ENCODE results near the gene C16orf92. TPM values are rescaled to one million over a fixed set of nuclear protein-coding genes. Genes with fewer than 3 reads are reported as not detected.

The C16orf92 gene
- total RNA-seq, 1 experiment from 2014 or later: not detected

DNA sequence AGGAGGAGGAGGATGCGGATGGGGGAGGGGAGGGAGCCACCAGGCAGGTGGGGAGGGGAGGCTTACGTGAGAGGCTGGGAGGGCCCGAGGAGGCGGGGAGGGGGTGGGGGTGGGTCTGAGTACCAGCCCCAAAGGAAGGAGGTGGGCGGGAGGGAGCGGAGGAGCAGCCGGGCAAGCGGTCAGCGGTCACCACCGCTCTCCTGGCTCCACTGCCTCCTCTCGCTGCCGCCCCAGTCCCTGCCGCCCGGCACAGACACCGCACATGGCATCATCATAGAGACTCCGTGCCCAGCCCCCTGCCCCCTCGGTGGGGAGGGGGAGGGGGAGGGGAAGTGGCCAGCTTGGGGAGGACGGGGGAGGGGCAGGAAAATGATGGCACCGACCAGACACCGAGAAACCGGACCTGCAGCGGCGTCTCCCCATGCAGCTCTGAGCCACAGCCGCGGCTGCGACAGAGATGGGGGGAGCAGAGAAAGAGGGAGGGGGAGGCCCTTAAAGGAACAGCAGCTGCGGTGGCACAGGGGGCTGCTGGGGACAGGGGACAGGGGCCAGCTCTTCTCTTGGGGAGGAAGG lies 7.9 kb downstream of the C16orf92 start, which contains the start of gene TLCD3B:
TLCD3B (minus strand) TSS at position 431 of the 573 bp plus-strand sequence. CDS start 744 bp downstream, outside the sequence.
- Mint-ChIP-seq H3K36me3 (ENCODE audit: insufficient read depth, unreplicated experiment) (no peaks in the 10 kb centered on the region), H3K9me3 (ENCODE audit: unreplicated experiment) (no peaks in the 10 kb centered on the region), H3K27me3 (ENCODE audit: insufficient read depth, unreplicated experiment) (peaks cover 47% of the 10 kb centered on the region), H3K27ac (ENCODE audit: low read depth, unreplicated experiment) (no peak within 1 kb of the TSS), H3K4me3 (ENCODE audit: unreplicated experiment) (no peak within 1 kb of the TSS), H3K4me1 (ENCODE audit: insufficient read depth, unreplicated experiment) (no peaks in the 10 kb centered on the region)
- intact Hi-C loops (cut with micrococcal nuclease): no loop called here
- ChIA-PET POLR2A (interaction anchor here (0.9 to 1.0 kb wide), 2 partner anchors 9 to 163 kb away, joined by 3 read pairs; no protein-coding TSS in a partner anchor), CTCF (interaction anchor here (0.5 to 3.7 kb wide), 21 partner anchors 9 to 378 kb away, joined by 3 to 43 read pairs (median 5); partner anchors contain the start of gene C16orf92)
- TF ChIP-seq, protein P1, sequence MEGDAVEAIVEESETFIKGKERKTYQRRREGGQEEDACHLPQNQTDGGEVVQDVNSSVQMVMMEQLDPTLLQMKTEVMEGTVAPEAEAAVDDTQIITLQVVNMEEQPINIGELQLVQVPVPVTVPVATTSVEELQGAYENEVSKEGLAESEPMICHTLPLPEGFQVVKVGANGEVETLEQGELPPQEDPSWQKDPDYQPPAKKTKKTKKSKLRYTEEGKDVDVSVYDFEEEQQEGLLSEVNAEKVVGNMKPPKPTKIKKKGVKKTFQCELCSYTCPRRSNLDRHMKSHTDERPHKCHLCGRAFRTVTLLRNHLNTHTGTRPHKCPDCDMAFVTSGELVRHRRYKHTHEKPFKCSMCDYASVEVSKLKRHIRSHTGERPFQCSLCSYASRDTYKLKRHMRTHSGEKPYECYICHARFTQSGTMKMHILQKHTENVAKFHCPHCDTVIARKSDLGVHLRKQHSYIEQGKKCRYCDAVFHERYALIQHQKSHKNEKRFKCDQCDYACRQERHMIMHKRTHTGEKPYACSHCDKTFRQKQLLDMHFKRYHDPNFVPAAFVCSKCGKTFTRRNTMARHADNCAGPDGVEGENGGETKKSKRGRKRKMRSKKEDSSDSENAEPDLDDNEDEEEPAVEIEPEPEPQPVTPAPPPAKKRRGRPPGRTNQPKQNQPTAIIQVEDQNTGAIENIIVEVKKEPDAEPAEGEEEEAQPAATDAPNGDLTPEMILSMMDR (IDR thresholded peaks at IDR 0.05; ENCODE audit: unreplicated experiment): no peak
- no TSS peak for BruUV-seq (replicated peaks)
- no peak for DNase-seq (ENCODE audit: unreplicated experiment)

DNA sequence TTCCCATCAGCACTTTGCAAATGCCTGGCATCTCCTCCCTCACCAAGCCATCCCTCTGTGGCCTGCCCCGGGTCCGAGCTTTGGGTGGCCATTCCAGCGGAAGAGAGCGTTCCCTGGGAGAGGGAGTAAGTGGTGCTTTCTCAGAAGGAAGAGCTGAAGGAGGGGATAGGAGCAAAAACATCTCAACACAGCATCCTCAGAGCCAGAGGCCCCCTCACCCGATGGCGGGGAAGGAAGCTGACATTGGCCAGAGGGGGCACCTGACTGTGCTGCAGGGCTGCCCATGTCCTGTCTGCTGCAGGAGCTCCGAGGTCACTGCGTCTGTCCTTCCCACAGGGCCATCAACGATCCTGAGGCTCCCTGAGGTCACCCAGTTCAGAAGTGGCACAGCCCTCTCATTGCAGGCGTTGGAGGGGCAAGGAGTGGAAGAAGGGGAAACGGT lies 8.5 kb downstream of the C16orf92 start:
- no TSS peak for BruUV-seq (replicated peaks)
- ChIA-PET POLR2A (interaction anchor here (0.5 to 1.3 kb wide), 4 partner anchors 9 to 163 kb away, joined by 3 read pairs; no protein-coding TSS in a partner anchor), CTCF (interaction anchor here (0.5 to 3.7 kb wide), 32 partner anchors 9 to 377 kb away, joined by 3 to 43 read pairs (median 6); partner anchors contain the start of genes C16orf92, KCTD13, MVP and PAGR1)
- TF ChIP-seq, protein P1 (IDR thresholded peaks at IDR 0.05; ENCODE audit: unreplicated experiment): no peak
- Mint-ChIP-seq H3K27ac (ENCODE audit: low read depth, unreplicated experiment) (no peak overlapping the region), H3K27me3 (ENCODE audit: insufficient read depth, unreplicated experiment) (peaks cover 42% of the 10 kb centered on the region), H3K4me3 (ENCODE audit: unreplicated experiment) (no peak overlapping the region), H3K9me3 (ENCODE audit: unreplicated experiment) (no peaks in the 10 kb centered on the region), H3K36me3 (ENCODE audit: insufficient read depth, unreplicated experiment) (no peaks in the 10 kb centered on the region), H3K4me1 (ENCODE audit: insufficient read depth, unreplicated experiment) (no peaks in the 10 kb centered on the region)
- DNase-seq (ENCODE audit: unreplicated experiment): no peak
- intact Hi-C loops (cut with micrococcal nuclease): no loop called here

DNA sequence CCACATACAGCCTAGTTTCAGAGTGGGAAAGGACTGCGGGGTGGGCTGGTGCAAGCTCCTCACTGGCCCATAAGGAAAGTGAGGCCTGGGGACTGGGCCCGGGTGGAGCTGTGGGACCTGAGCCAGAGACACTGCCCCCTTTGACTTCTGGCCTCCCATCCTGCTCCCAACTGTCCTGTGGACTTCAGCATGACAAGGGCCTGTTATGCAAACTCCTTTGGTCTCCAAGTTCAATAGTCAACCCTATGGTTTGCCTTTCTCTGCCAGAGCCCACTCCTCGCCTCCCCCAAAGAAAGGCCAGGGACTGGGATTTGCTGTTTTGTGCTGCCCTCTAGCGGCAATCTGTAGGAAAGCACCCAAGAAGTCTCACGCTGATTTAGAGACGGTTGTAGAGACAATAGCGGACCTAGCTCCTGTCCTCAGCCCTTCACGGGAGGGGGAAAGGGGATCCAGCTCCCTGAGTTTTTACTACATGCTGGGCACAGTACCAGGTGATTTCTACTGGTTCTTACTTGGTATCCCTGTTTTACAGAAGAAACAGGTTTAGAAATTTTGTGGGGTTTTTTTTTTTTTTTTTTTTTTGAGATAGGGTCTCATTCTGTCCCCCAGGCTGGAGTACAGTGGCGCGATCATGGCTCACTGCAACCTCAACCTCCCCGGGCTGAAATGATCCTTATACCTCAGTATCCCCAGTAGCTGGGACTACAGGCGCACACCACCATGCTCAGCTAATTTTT lies 9.3 kb downstream of the C16orf92 start:
- Mint-ChIP-seq H3K4me1 (ENCODE audit: insufficient read depth, unreplicated experiment) (no peaks in the 10 kb centered on the region), H3K27ac (ENCODE audit: low read depth, unreplicated experiment) (no peak overlapping the region), H3K9me3 (ENCODE audit: unreplicated experiment) (no peaks in the 10 kb centered on the region), H3K4me3 (ENCODE audit: unreplicated experiment) (no peak overlapping the region), H3K36me3 (ENCODE audit: insufficient read depth, unreplicated experiment) (no peaks in the 10 kb centered on the region), H3K27me3 (ENCODE audit: insufficient read depth, unreplicated experiment) (peaks cover 34% of the 10 kb centered on the region)
- intact Hi-C loops (cut with micrococcal nuclease): no loop called here
- peak; percentile 72 for DNase-seq (ENCODE audit: unreplicated experiment)
- CTCF ChIA-PET: interaction anchor here (0.5 to 3.7 kb wide), 49 partner anchors 10 to 1170 kb away, joined by 3 to 43 read pairs (median 4); partner anchors contain the start of genes ASPHD1, C16orf92, KCTD13 and MVP
- TF ChIP-seq, protein P1 (IDR thresholded peaks at IDR 0.05; ENCODE audit: unreplicated experiment): peak; percentile 84
- no TSS peak for BruUV-seq (replicated peaks)
- POLR2A ChIA-PET: interaction anchor here (0.5 to 1.3 kb wide), 9 partner anchors 10 to 164 kb away, joined by 3 to 5 read pairs (median 3); partner anchors contain the start of gene ALDOA

DNA sequence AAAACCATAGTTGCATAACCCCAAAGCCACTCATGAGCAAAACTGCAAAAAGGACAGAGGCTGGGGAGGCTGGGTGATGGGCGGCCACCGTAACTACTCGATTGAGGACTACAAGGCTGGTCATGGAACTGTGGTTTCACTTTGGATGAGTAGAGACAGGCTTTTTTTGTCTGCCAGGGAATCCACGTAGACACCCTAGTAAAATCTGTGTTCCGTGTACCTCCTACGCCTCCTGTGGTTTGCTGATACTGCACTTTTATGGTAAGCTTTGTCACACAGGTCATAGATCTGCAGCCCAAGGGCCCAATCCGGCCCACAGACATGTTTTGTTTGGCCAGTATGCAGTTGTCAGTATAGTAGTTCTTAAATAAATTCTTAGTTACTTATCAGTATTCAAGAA lies 10.3 kb downstream of the C16orf92 start:
- H3K27me3 Mint-ChIP-seq (ENCODE audit: insufficient read depth, unreplicated experiment): peaks cover 24% of the 10 kb centered on the region
- no peak overlapping the region for H3K4me3 Mint-ChIP-seq (ENCODE audit: unreplicated experiment)
- H3K36me3 Mint-ChIP-seq (ENCODE audit: insufficient read depth, unreplicated experiment): no peaks in the 10 kb centered on the region
- no peak for DNase-seq (ENCODE audit: unreplicated experiment)
- BruUV-seq (replicated peaks): no TSS peak
- TF ChIP-seq, protein P1 (IDR thresholded peaks at IDR 0.05; ENCODE audit: unreplicated experiment): no peak
- intact Hi-C loops (cut with micrococcal nuclease): no loop called here
- CTCF ChIA-PET: interaction anchor here (0.5 to 3.7 kb wide), 13 partner anchors 9 to 401 kb away, joined by 3 to 43 read pairs (median 4); partner anchors contain the start of gene TMEM219
- no peak overlapping the region for H3K27ac Mint-ChIP-seq (ENCODE audit: low read depth, unreplicated experiment)
- H3K4me1 Mint-ChIP-seq (ENCODE audit: insufficient read depth, unreplicated experiment): no peaks in the 10 kb centered on the region
- H3K9me3 Mint-ChIP-seq (ENCODE audit: unreplicated experiment): no peaks in the 10 kb centered on the region
- POLR2A ChIA-PET: interaction anchor here (0.7 kb wide), 1 partner anchor 225 kb away, joined by 3 read pairs; no protein-coding TSS in a partner anchor
